Heart left ventricle (tissue), 16 donors: Measurements from ENCODE around the gene PLIN4. TPM values are rescaled to one million over a fixed set of nuclear protein-coding genes. Genes with fewer than 3 reads are reported as not detected.

Source experiments
- ATAC-seq, 4 donors: fragments of 200-7000 bp; cut with Tn5 transposase; one replicate each; pipeline ENCODE4 v1.9.1; 2020 to 2022; ENCODE audit warnings: moderate library complexity in 4 of 4, mild to moderate bottlenecking in 3 of 4, moderate number of reproducible peaks in 1 of 4
- DNase-seq, 5 donors: peaks; one replicate each; pipeline ENCODE4 v3.0.0-alpha.2; 2020
- H3K27ac ChIP-seq, 12 donors: fragments of 200-600 bp; sonication (generic) in 4 of 12; one replicate each; pipeline versions ENCODE4 v1.5.0 to v1.8.0; 2016 to 2022; ENCODE audit warnings: mild to moderate bottlenecking in 2 of 12
- H3K27me3 ChIP-seq, 9 donors: fragments of 200-600 bp; sonication (generic) in 2 of 9; one replicate each; pipeline versions ENCODE4 v1.5.1 to v1.8.0; 2016 to 2022; ENCODE audit warnings: mild to moderate bottlenecking in 3 of 9
- H3K36me3 ChIP-seq, 9 donors: fragments of 200-600 bp; sonication (generic) in 2 of 9; one replicate each; pipeline versions ENCODE4 v1.5.0 to v1.8.0; 2018 to 2022; ENCODE audit warnings: mild to moderate bottlenecking in 2 of 9
- H3K4me1 ChIP-seq, 12 donors: fragments of 200-600 bp; sonication (generic) in 4 of 12; one replicate each; pipeline versions ENCODE4 v1.5.0 to v1.8.0; 2016 to 2022; ENCODE audit warnings: mild to moderate bottlenecking in 3 of 12
- H3K4me3 ChIP-seq, 12 donors: fragments of 200-600 bp; sonication (generic) in 4 of 12; one replicate each; pipeline versions ENCODE4 v1.5.0 to v1.8.0; 2017 to 2022; ENCODE audit warnings: mild to moderate bottlenecking in 9 of 12, moderate library complexity in 4 of 12
- H3K9me3 ChIP-seq, 12 donors: fragments of 200-600 bp; sonication (generic) in 4 of 12; one replicate each; pipeline versions ENCODE4 v1.5.0 to v1.8.0; 2016 to 2022; ENCODE audit warnings: mild to moderate bottlenecking in 1 of 12
- POLR2A ChIP-seq, 2 donors: fragments of 450-650 bp; IDR thresholded peaks; one replicate each; pipeline ENCODE4 v1.6.1; 2017; ENCODE audit warnings: antibody characterized with exemption in 2 of 2, mild to moderate bottlenecking in 2 of 2, moderate library complexity in 2 of 2
- WGBS, 4 donors: extraction: QIAGEN DNeasy Blood & Tissue Kit in 2 of 4; methylation state at CpG; one replicate each; pipeline versions ENCODE4 v1.1.5 to v1.1.7; 2013 to 2018; 5-methylcytosine and 5-hydroxymethylcytosine counted together
- intact Hi-C, 10 donors: fragments of 100-400 bp; cut with DNase I; formaldehyde crosslinking; loops; one replicate each; pipeline versions ENCODE4 v1.11.1 to v1.14.2; 2022
- polyA plus RNA-seq, 2 donors: library from polyadenylated mRNA; stranded (reverse); fragments of 200-250 nt; gene quantifications; one replicate each; pipeline ENCODE4 v1.2.3, GENCODE V29; 2013
- total RNA-seq, 9 donors: library from RNA; depleted of rRNA in 2 of 9; stranded (reverse); fragments of >200 nt in 2 of 9; fragmentation: NEBNext Ultra II Directional in 3 of 9; extraction: Animal tissue kit (Norgen Biotek cat#: 25700) in 3 of 9; gene quantifications; one replicate each; pipeline versions ENCODE4 v1.1.0 to v1.2.4, GENCODE V29; 2016 to 2023
- TF ChIP-seq, protein P1 (sequence below), 12 donors: fragments of 200-600 bp; sonication (generic) in 4 of 12; IDR thresholded peaks; one replicate each; pipeline versions ENCODE4 v1.5.0 to v1.8.0; 2018 to 2022; ENCODE audit warnings: antibody characterized with exemption in 12 of 12, mild to moderate bottlenecking in 5 of 12
- donor health status: ischemic (EF 13 %, LVEDD 7.1; RV severe dilation, severe dysfunction).
- donor health status: healthy with polysubstance abuse.
- donor health status: DM: no; HTN: yes; CAD: no.
- donor health status: DM: no; HTN: no; CAD: no.
- donor health status: ischemic (EF 25% LVEDD 6.9; RV normal size, moderate dysfunction).
- donor health status: ischemic (EF 25% LVEDD 5.7; RV mildly dilated, moderate dysfunction).
- donor health status: healthy.
- donor health status: DM: yes; HTN: yes; CAD: no.
- donor health status: ischemic (EF 35%, LVEDD 5.7; RV mildly dilated, moderate dysfunction).
- donor health status: nonischemic (EF 11% LVEDD 7.7; RV severe dilation, severe dysfunction).
- donor health status: DM: yes; HTN: yes; CAD: no.
- donor health status: PGD.
- donor health status: ischemic (EF 29% LVEDD 5.4; RV normal size, mild dysfunction).
- donor health status: nonischemic (EF 23%, LVEDD 6.1; RV moderate dilation, normal function).

PLIN4 gene
- total and polyA plus RNA-seq, 11 donors: 55.5 to 292 (median 174) TPM

DNA sequence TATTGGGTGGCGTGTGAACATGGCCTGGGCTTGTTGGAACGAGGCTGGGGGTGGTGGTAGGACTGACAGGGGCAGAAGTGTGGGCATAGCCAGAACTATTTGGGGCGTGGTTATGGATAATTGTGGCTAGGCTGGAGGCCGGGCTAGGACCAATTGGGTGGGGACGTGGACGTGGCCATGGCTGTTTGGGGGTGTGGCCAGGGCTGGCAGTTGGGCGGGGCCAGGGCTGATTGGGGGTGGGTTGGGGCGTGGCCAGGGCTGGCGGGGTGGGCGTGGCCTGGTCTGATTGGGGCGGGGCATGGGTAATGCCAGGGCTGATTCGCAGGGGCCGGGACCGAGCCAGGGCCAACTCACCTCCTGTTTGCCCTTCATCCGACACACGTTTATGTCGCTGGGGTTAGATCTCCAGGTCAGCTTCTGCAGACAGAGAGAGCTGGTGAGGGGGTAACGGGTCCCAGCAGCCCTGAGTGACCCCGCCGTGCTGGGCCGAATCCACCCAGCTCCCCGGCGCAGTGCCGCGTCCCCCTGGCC, 38.4 kb upstream of the PLIN4 start:
- intact Hi-C loops: loop anchor here in 8 of 10 donors (5.0 kb wide), 1 partner anchor 81 kb away; the partner anchor contains the start of gene TNFAIP8L1 (in 8 of the 8)
- DNase-seq (peak in 1 of 5 donors; percentile 73), ATAC-seq (peak in 3 of 4 donors; percentile 41 to 58 (median 52))
- Histone ChIP-seq H3K9me3 (no peaks in the 10 kb centered on the region), H3K4me3 (no peak overlapping the region), H3K4me1 (peaks cover 0 to 24% (median 3%) of the 10 kb centered on the region in 12 donors), H3K36me3 (peaks cover 0 to 24% (median 12%) of the 10 kb centered on the region in 9 donors), H3K27me3 (no peaks in the 10 kb centered on the region), H3K27ac (no peak overlapping the region)
- 78 to 87% (median 82%) methylated on average over 16 to 25 of the region's 25 CpGs for WGBS, 4 donors
- TF ChIP-seq, protein P1, sequence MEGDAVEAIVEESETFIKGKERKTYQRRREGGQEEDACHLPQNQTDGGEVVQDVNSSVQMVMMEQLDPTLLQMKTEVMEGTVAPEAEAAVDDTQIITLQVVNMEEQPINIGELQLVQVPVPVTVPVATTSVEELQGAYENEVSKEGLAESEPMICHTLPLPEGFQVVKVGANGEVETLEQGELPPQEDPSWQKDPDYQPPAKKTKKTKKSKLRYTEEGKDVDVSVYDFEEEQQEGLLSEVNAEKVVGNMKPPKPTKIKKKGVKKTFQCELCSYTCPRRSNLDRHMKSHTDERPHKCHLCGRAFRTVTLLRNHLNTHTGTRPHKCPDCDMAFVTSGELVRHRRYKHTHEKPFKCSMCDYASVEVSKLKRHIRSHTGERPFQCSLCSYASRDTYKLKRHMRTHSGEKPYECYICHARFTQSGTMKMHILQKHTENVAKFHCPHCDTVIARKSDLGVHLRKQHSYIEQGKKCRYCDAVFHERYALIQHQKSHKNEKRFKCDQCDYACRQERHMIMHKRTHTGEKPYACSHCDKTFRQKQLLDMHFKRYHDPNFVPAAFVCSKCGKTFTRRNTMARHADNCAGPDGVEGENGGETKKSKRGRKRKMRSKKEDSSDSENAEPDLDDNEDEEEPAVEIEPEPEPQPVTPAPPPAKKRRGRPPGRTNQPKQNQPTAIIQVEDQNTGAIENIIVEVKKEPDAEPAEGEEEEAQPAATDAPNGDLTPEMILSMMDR (IDR thresholded peaks at IDR 0.05): no peak
- no peak for TF ChIP-seq POLR2A (IDR thresholded peaks at IDR 0.05)

DNA sequence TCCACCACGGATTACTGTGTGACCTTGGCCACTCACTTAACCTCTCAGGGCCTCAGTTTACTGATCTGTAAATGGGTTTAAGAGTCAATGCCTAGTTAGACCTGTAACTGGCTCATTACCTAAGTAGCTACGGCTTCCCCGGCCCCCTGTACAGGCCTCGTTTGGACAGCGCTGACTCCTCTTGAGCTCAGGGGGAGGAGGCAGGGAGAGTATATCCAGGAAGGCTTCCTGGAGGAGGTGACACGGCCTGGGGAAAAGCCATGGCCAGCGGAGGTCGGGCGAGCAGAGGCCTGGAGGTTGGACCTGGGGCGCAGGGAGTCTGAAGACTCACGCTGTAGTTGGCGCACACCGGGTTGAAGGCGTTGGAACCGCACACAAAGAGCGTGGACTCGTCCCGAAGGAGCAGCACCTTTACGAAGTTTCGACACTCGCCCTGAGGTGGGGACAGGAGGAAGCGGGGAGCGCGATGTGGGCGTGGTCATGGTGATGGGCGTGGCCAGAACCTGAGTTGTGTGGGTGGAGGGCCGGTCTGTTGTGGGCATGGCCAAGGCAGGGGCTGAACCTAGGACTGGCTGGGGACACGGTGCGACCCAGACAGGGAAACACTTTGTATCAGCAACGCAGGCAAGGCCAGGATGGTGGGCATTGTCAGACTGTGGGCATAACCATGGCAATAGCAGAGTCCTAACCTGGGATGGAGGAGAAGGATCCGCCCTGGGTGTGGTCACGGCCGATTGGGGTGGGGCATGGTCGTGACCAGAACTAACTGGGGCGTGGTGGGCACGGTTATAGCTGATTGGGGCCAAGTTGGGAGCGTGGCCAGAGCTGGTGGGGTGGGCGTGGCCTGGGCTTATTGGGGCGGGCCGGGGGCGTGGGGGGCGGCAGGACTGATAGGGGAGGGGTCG, 37.6 kb upstream of the PLIN4 start:
- peaks cover 0 to 27% (median 13%) of the 10 kb centered on the region in 9 donors for H3K36me3 ChIP-seq
- no peak overlapping the region for H3K4me3 ChIP-seq
- intact Hi-C loops: loop anchor here in 8 of 10 donors (5.0 kb wide), 1 partner anchor 81 kb away; the partner anchor contains the start of gene TNFAIP8L1 (in 8 of the 8)
- 78 to 81% (median 79%) methylated on average over 43 of the region's 43 CpGs for WGBS, 4 donors
- H3K4me1 ChIP-seq: peaks cover 0 to 24% (median 3%) of the 10 kb centered on the region in 12 donors
- H3K27ac ChIP-seq: no peak overlapping the region
- ATAC-seq (no peak), DNase-seq (no peak)
- TF ChIP-seq POLR2A (IDR thresholded peaks at IDR 0.05): no peak
- TF ChIP-seq, protein P1 (IDR thresholded peaks at IDR 0.05): no peak
- no peaks in the 10 kb centered on the region for H3K9me3 ChIP-seq
- H3K27me3 ChIP-seq: no peaks in the 10 kb centered on the region

DNA sequence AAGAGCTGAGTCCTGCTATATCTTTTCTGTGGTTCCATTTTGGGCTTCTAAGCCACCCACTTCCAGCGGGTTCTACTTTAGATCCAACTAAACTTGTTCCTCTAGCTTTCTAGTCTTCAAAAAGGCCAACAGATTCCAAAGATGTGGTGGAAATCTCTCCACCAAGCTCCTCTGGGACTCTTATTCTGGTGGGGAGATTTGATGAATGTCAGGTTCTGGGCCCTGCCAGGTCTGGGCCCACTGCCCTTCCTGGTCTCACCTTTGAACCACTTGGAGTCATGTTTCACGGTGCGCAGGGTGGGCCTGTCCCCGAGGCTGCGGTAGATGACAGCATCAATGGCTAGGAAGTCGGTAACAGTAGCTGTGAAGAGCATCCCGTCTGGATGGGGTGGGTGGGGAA, 36.4 kb upstream of the PLIN4 start:
- no peak for ATAC-seq
- WGBS, 4 donors: 64 to 87% (median 79%) methylated on average over 4 to 7 of the region's 7 CpGs

More for the DNA sequence above, 36.4 kb upstream of the PLIN4 start:
- intact Hi-C loops: loop anchor here in 8 of 10 donors (5.0 kb wide), 1 partner anchor 83 kb away; the partner anchor contains the start of gene TNFAIP8L1 (in 8 of the 8)
- Histone ChIP-seq H3K27me3 (no peaks in the 10 kb centered on the region), H3K27ac (no peak overlapping the region), H3K4me1 (peaks cover 0 to 17% (median 3%) of the 10 kb centered on the region in 12 donors), H3K36me3 (peaks cover 0 to 39% (median 25%) of the 10 kb centered on the region in 9 donors), H3K4me3 (no peak overlapping the region), H3K9me3 (no peaks in the 10 kb centered on the region)
- DNase-seq: no peak
- TF ChIP-seq, protein P1 (IDR thresholded peaks at IDR 0.05): no peak
- TF ChIP-seq POLR2A (IDR thresholded peaks at IDR 0.05): no peak
